Activated CD8-positive, alpha-beta memory T cell treated with anti-CD3 and anti-CD28 coated beads for 36 hours (primary cell): ENCODE measurements around the gene ZNF692. TPM values are rescaled to one million over a fixed set of nuclear protein-coding genes. Genes with fewer than 3 reads are reported as not detected.

Experiments used
- CTCF ChIA-PET: fragments of 350-600 bp; sonication (Branson Sonifier 250); formaldehyde crosslinking; loops from one replicate; lab custom pipeline; 2021; ENCODE audit warnings: antibody characterized with exemption; lab: Charles Lee
- POLR2A ChIA-PET: fragments of 350-600 bp; sonication (Branson Sonifier 250); formaldehyde crosslinking; loops from one replicate; lab custom pipeline; 2021; ENCODE audit warnings: antibody characterized with exemption; lab: Charles Lee
- total RNA-seq, 2 experiments: library from RNA; stranded (reverse); gene quantifications; one replicate each; pipeline ENCODE4 v1.2.3, GENCODE V29; 2021

The ZNF692 gene
- total RNA-seq, 2 experiments from 2014 or later: 69.4 to 75.9 TPM

- ChIA-PET CTCF (interaction anchor here (0.7 kb wide), 1 partner anchor 27 kb away, joined by 3 read pairs; no protein-coding TSS in a partner anchor), POLR2A (no interaction called here)
Measured at GRCh38 chr1:248853663-248854375, 5.1 kb downstream of the ZNF692 start.

- POLR2A ChIA-PET: no interaction called here
- CTCF ChIA-PET: interaction anchor here (0.7 to 0.9 kb wide), 2 partner anchors 8 to 26 kb away, joined by 3 read pairs; no protein-coding TSS in a partner anchor
Measured at GRCh38 chr1:248852481-248853405, 6.1 kb downstream of the ZNF692 start.

- ChIA-PET POLR2A (no interaction called here), CTCF (interaction anchor here (1.2 kb wide), 1 partner anchor 12 kb away, joined by 3 read pairs; no protein-coding TSS in a partner anchor)
Measured at GRCh38 chr1:248851390-248851789, 7.5 kb downstream of the ZNF692 start.

GRCh38 chr1:248850536-248851251 is 8.2 kb downstream of the ZNF692 start:
- ChIA-PET POLR2A (interaction anchor here (0.6 kb wide), 1 partner anchor 36 kb away, joined by 3 read pairs; no protein-coding TSS in a partner anchor), CTCF (interaction anchor here (1.0 to 1.2 kb wide), 2 partner anchors 8 to 11 kb away, joined by 3 to 4 read pairs; no protein-coding TSS in a partner anchor)

- ChIA-PET POLR2A (interaction anchor here (0.6 to 1.9 kb wide), 2 partner anchors 8 to 12 kb away, joined by 3 to 8 read pairs; partner anchors contain the start of gene ZNF672), CTCF (interaction anchor here (1.0 to 1.2 kb wide), 2 partner anchors 8 to 10 kb away, joined by 3 to 4 read pairs; no protein-coding TSS in a partner anchor)
Measured at GRCh38 chr1:248850124-248850523, 8.8 kb downstream of the ZNF692 start.

- CTCF ChIA-PET: interaction anchor here (1.0 kb wide), 1 partner anchor 9 kb away, joined by 4 read pairs; no protein-coding TSS in a partner anchor
- POLR2A ChIA-PET: interaction anchor here (0.6 to 1.9 kb wide), 2 partner anchors 9 to 12 kb away, joined by 3 to 8 read pairs; partner anchors contain the start of gene ZNF672
Measured at GRCh38 chr1:248849637-248850036, 9.2 kb downstream of the ZNF692 start.

- ChIA-PET POLR2A (interaction anchor here (1.9 kb wide), 1 partner anchor 11 kb away, joined by 8 read pairs; the partner anchor contains the start of gene ZNF672), CTCF (no interaction called here)
Measured at GRCh38 chr1:248849152-248849551, 9.7 kb downstream of the ZNF692 start.

- POLR2A ChIA-PET: interaction anchor here (1.9 kb wide), 1 partner anchor 11 kb away, joined by 8 read pairs; the partner anchor contains the start of gene ZNF672
- CTCF ChIA-PET: no interaction called here
Measured at GRCh38 chr1:248848602-248849001, 10.3 kb downstream of the ZNF692 start.

- ChIA-PET POLR2A (interaction anchor here (1.9 kb wide), 1 partner anchor 10 kb away, joined by 8 read pairs; the partner anchor contains the start of gene ZNF672), CTCF (no interaction called here)
Measured at GRCh38 chr1:248847956-248848561, 10.8 kb downstream of the ZNF692 start.

- POLR2A ChIA-PET: no interaction called here
- CTCF ChIA-PET: no interaction called here
Measured at GRCh38 chr1:248847181-248847955, 11.5 kb downstream of the ZNF692 start.

GRCh38 chr1:248844526-248844925 is 14.4 kb downstream of the ZNF692 start:
- CTCF ChIA-PET: interaction anchor here (1.4 kb wide), 1 partner anchor 8 kb away, joined by 3 read pairs; no protein-coding TSS in a partner anchor
- POLR2A ChIA-PET: no interaction called here

GRCh38 chr1:248843687-248844086 is 15.2 kb downstream of the ZNF692 start:
- POLR2A ChIA-PET: no interaction called here
- CTCF ChIA-PET: interaction anchor here (1.4 kb wide), 1 partner anchor 9 kb away, joined by 3 read pairs; no protein-coding TSS in a partner anchor

- ChIA-PET CTCF (no interaction called here), POLR2A (no interaction called here)
Measured at GRCh38 chr1:248842781-248843331, 16.0 kb downstream of the ZNF692 start.

GRCh38 chr1:248841702-248842395 is 17.0 kb downstream of the ZNF692 start:
- ChIA-PET CTCF (interaction anchor here (0.8 to 1.6 kb wide), 2 partner anchors 15 to 17 kb away, joined by 3 to 9 read pairs; partner anchors contain the start of gene ZNF692), POLR2A (no interaction called here)

GRCh38 chr1:248840946-248841345 is 17.9 kb downstream of the ZNF692 start:
- POLR2A ChIA-PET: no interaction called here
- CTCF ChIA-PET: interaction anchor here (1.6 kb wide), 1 partner anchor 18 kb away, joined by 9 read pairs; the partner anchor contains the start of gene ZNF692

GRCh38 chr1:248839168-248839555 is 19.7 kb downstream of the ZNF692 start:
- ChIA-PET POLR2A (interaction anchor here (2.9 to 3.1 kb wide), 2 partner anchors 12 to 20 kb away, joined by 23 to 32 read pairs; partner anchors contain the start of genes SH3BP5L and ZNF692), CTCF (interaction anchor here (1.2 to 2.4 kb wide), 3 partner anchors 12 to 19 kb away, joined by 3 to 9 read pairs (median 8); partner anchors contain the start of gene ZNF692)
